HG02759 (cell line): ENCODE results near the gene WNK2.

ENCODE experiments used
- ATAC-seq: cut with Tn5 transposase; IDR thresholded peaks from one replicate; pipeline ENCODE4 v1.9.1; 2021; ENCODE audit warnings: mild to moderate bottlenecking, moderate library complexity; ENCODE audit not compliant: unreplicated experiment

WNK2 gene

DNA sequence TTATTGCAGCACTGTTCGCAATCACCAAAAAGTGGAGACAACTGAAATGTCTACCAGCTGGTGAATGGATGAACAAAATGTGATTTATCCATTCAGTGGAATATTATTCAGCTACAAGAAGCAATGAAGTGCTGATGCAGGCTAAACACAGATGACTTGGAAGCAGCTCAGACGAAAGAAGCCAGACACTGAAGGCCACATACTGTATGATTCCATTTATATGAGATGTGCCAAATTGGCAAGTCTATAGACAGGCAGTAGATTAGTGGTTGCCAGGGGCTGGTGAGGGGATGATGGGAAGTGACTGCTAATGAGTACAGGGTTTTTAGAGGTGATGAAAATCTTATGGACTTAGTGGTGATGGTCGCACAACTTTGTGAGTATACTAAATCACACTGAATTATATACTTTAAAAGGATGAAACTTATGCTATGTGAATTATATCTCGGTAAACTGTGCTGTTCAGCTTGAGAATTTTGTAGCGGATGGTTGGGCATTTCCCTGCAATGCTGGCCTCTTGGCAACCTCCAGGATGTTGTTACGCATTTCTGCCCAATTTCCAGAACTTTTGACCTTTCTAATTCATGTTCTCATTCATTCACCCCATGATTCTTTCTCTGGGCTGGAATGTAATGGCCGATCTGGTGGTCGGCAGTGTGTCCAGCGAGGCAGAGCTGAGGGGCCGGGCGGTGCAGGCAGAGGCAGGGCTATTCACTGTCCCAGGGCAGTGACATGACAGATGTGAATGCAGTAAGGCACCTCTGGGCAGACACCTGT, 22.0 kb upstream of the WNK2 start:
- no peak for ATAC-seq

DNA sequence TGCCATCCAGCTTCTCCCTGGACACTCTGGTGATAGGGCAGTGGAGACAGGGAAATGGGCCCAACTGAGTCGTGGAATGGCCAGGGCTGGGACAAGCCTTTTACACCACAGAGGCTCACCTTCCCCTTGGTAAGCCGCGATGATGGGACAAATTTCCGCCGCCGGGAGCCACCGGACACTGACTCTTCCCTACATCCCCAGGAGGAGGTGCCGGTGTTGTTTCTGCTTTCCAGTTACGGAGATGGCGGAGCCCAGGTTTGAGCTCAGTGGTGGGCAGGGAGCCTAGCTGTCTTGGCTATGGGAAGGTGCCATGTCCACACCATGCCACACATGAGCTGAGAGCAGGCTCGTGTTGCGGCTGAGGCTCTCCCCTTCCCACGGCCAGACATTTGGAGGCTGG, 19.9 kb upstream of the WNK2 start:
- ATAC-seq = no peak

DNA sequence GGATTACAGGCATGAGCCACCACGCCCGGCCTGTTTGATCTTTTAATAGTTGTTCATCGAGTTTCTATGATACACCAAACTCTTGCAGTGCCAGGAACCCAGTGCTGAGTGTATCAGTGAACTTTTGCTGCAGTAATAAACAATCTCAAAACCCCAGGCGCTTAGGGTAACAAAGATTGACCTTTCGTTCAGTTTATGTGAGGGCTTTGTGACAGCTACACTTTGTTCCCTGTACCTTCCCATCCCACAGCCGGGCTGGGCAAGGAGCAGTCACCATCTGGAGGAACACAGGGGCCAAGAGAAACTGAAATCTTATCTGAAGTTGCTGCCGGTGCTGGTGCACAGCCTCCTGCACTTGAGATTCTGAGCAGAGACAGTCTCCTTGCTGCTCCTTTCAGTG, 17.2 kb upstream of the WNK2 start:
- no peak for ATAC-seq

DNA sequence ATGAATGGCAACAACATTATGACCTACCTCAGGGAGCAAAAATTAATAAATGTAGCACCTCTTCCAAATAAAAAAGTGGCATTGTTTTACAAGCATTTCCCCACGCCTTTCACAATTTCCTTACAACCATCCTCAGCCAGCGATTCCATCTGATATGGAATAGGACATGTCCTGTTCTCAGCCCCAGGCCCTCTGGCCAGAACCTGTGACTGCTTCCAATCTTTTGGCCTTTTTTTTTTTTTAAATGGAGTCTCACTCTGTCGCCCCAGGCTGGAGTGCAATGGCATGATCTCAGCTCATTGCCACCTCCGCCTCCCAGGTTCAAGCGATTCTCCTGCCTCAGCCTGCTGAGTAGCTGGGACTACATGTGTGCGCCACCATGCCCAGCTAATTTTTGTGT, 16.8 kb upstream of the WNK2 start:
- ATAC-seq = no peak

DNA sequence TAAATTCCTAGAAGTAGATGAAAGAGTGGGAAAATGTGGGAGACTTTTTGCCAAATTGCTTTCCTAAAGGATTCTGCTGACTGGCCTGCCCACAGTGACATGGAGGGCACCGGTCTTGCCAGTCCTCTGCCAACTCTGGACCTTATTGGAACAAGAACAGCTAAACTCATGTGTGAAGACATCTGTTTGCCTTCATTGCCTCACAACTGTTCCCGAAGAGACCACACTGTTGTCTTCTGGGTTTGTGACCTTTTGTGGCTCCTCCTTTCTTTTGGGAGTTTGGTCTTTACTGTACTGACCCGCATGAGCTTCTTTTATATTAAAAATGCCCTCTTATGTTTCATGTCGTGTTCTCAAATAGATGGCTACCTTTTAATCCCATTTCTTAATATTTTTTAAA, 16.1 kb upstream of the WNK2 start:
- no peak for ATAC-seq

DNA sequence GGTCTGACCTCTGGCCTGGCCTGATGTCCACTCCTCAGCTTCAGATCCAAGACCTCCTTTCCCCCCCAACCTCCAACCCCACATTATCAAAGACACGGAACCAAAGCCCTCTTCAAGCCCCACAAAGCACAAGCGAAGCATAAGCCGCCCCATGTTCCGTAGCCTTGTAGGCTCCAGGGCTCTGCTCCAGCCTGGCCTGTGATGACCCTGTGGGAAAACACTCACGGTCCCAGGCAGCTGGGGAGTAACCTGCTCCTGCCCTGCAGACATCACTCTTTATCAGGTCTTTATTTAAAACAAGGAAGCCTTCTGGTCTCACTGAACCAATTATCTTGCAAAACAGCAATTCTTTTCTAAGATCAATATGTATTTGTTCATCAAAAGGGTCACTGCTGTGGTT, 15.4 kb upstream of the WNK2 start:
- ATAC-seq = no peak

DNA sequence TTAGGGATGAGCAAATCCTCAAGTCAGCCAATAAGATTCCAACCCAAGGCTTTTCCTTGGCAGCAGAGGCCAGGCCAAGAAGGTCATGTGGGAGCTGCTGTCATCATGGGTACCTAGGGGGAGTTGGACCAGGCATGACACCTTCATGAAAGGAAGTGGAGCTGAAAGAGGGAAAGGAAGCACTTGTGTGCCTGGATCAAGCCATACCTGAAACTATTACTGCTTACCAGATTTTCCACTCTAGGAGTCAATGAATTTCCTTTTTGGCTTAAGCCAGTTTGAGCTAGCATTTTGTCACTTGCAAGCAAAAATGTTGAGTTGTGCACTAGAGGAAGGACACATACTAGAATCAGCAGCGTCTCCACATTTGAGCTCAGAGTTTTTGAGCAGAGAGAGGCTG, 14.5 kb upstream of the WNK2 start:
- no peak for ATAC-seq

DNA sequence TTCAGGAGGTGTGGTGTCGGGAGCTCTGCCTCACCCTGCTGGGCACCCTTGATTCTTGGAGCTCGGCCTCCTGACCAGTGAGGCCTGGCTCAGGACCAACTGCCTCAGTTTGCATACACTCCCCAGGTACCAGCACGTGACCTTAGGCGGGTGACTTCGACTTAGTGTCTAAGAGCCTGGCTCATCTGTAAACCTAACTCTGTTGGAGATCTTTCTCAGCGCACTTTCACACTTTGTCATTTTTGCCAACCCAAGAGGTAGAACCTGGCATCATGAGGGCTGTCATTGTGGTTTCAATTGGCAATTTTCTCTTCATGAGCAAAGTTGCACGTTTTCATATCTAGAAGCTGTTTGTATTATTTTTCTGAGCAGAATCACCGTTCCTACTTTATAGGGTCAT, 13.4 kb upstream of the WNK2 start:
- ATAC-seq = no peak

DNA sequence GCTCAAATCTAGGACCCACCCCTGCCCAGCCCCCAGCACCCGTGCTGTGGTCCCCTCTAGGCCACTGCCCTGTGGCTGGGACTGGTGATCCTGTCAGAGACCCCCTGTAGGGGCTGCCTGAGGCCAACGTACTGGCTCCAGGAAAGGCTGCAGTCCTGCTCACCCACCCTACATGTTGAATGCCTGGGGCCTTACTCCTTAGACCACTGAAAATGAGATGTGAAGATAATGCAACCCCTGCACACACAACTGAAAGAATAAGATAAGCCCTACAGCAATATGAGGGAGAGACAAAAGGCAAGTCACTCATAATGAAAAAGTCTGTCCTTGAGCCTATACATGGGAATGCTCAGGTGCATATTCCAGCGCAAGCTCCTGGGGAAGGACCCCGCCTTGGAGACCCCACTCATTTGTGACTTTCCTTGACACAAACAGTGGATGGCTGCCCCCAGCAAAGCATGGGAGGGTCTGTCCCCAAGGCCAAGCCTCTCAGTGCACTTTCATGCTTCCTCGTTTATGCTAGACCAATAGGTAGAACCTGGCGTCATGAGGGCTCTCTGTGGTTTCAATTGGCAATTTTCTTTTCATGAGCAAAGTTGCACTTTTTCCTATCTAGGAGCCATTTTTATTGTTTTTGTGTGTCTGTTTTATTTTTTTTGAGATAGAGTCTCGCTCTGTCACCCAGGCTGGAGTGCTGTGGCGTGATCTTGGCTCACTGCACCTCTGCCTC, 12.5 kb upstream of the WNK2 start:
- ATAC-seq = no peak

DNA sequence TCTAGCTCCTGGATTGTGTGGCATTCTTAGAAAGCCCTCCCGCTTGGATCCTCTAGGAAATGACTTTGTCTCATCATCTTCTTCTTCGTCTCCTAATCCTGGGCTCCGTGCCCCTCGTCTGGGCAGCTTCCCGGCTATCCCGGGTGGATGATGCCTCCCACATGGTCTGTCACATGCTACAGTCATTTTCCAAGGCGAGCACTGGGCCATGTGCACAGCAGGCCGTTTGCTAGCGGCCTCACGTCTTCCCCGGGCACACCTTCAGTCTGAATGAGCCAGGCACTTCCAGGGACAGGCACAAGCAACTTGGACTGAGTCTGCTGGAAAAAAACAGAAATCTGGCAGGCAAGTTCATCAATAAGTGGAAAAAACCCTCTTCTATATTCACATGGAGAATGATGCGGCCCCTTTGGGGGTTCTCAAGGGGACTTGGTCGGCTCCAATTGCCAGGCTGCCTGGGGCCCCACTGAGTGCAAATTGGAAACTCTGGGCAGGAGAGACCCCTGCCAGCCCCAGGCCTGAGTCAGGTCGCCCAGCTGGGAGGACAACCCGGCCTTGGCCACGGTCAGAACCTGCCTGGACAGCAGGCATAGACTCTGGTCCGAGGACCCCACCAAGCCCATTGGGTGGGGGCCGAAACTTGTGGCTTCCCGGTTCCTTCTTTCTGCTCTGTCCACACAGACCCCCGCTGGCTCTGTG, 11.1 kb upstream of the WNK2 start:
- ATAC-seq = no peak

DNA sequence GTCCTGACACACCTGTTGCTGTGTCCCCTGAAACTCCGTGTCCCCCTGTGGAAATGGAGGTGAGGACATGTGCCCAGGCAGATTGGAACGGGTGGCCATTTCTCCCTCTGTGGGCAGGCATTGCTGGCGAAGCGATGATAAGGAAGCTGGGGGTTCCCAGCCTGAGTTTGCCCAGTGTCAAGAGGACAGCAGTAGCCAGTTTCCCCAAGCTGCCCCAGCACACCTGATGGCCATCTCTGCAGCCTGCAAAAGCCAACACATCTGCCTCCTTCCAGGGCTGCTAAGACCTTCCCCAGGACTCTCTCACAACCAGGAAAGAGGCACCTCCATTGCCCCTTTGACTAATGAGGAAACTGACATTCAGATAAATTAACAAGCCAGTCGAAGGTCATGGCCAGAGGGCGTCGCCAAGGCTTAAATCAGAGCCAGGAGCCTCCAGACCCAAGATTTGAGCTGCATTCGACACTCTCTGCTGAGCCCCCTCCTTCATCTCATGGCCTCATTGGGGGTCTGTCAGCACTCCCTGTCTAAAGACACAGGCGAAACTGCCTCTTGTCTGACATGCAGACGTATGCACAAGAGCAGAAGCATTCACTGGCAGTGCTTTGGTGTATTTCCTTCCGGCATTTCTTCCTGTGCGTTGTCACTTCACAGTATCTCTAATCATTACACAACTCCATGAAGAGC, 10.4 kb upstream of the WNK2 start:
- ATAC-seq = no peak

DNA sequence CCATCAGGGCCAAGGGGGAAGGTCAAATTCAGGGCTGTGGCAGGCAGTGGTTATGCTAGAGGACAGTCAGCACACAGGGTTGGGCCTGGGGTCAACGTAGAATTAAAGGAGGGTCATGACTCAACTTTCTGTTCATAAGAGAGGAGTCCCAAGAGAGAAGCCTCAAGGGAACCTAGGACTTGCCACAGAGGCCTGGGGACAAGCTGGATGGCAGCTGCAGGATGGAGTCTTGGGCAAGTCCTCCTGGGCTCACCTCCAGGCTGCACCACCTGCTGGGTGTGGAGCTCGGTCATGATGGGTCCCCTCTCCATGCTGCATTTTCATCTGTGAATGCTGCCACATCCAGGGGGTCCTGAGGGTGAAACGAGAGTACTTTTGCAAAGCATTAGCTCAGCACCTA, 9.0 kb upstream of the WNK2 start:
- no peak for ATAC-seq

DNA sequence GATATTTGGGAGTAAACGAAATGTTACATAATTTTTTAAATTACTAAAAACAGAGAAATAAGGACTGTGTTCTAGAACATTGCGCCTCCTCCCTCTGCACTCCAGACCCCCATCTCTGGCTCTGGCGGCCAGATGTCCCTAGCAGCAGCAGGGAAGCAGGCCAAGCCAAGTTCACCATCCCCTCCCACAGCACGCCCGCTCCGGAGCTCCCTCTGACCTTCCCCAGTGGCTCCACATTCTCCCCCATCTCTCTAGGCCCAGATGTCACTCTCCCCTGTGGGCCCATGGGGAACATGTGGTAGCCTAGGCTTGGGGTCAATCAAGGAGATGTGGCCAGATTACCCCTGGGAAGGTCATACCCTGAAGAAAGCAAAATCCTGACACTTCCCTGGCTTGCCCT, 6.3 kb upstream of the WNK2 start:
- ATAC-seq = no peak

DNA sequence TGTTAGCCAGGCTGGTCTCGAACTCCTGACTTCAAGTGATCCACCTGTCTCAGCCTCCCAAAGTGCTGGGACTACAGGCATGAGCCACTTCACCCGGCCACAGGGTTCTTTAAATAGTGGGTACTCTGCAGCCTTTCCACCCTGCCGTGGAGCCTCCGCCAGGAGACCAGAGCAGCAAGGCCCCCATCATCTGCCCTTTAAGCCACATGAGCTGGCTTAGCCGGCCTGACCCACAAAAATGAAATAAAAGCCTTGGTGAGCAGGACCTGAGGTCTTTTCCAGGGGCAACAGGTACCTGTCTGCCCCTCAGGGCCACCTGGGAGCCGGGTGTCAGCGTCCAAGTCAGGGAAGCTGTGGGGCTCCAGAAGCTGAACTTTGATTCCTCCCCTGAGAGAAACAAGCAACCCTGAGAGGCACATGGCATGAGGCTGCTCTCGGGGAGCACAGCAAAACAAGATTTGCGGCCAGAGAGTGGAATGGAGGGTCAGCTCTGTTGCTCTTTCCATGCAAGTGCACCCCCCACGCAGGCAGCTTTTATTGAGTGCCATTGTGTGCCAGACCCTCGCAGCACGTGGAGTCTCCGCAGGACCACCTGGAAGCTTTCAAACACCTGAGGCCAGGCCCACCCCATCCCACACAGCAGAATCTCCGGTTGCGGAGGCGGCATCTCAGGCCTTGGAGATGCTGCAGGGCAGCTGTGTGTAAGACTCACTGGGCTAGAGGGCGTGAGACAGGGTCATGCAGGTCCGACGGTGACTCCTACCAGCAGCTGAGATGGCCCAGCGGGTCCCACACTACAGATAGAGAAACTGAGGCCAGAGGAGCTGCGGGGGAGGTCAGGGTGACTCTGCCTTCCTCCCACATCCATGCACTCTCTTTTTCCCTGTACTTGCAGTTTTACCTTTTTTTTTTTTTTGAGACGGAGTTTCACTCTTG, 4.8 kb upstream of the WNK2 start:
- no peak for ATAC-seq

DNA sequence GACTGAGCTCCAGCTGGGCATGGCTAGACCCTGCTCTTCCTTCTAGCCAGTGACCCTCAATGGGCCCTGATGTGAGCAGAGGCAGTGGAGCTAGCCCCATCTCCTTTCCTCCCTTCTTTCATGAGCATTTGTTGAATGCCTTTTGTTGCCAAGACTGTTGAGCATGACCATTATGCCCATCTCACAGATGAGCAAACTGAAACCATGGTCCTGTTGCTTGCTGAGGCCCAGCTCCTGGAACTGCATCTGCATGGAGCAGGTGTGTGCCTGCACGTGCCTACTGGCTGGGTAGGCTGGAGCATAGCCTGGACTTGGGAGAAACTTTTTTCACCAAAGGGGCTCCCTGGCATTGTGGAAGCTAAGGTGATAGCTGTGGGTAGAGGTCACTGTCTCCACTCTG, 3.0 kb upstream of the WNK2 start:
- ATAC-seq = no peak

DNA sequence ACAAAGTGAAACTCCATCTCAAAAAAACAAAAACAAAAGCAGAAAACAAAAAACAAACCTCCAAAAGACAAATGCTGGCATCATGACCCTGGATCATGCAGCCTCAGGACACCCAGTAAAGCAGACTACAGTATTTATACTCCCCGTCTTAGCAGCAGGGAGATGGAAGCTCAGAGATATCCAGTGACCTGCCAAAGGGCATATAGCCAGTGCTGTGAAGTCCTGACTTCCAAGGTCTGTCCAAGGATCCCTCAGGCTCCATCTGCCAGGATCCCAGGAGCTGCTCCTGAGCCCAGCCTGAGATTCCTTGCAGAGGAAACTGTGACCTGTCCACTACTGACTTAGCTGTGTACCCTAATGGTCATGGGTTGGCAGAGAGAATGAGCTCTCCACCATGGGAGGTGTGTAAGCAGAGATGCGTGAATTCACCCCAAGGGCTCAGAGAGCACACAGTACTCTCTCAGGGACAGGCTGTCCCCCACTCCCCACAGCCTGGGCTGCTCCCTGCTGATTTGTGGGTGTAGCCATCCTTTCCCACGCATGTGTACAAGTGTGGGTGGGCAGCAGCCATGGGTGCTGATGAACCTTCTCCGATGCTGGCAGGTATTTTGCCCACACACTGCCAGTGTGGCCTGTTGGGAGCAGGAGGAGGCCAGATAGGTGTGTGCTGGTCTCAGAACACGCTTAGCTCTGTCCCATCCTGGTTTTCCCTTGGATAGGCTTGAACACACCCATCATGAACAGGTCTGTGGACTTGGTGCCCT, 2.1 kb upstream of the WNK2 start:
- no peak for ATAC-seq

DNA sequence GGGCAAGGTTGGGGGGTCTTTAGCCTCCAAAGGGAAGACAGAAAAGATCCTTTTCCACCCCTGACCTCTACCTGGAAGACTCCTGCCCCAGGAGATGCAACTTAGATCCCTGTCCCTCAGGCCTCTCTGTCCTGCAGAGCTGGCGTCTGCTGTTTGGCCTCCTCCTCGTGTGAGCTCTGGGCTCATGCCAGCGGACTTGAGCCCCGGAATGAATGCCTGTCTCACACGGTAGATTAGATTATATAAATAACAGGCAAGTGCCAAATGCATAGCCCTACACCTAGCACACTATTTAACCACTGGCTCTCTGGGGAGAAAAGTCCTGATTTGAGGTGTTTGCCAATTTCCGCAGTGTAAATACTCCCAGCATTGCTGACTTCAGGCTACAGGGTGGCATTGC, 1.4 kb upstream of the WNK2 start:
- ATAC-seq = no peak

DNA sequence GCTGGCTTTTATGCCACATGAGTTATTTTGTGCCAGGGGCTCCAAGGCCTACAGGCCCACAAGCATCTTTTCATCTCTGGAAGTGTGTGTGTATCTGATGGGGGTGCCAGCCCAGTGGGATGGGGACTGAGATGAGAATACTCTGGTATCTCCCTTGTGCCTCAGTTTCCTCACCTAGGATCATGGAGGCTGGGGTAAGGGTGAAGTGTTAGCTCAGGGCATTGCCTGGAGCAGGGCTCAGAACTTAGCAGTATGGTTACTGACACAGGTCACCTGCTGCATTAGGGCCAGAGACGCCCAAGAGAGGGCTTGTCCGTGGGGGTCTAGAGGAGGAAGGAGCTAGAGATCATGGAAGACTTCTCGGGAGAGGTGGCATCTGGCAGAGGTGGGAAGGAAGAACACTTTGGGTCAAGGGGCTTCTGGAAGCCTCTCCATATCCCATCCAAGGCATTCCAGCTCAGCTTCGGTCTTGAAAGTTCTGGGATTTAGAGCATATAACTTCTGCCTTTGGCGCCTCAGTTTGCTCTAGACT, 742 bp upstream of the WNK2 start:
- ATAC-seq = no peak
